ENCODE data around the gene WDR70. TPM values are rescaled to one million over a fixed set of nuclear protein-coding genes. Genes with fewer than 3 reads are reported as not detected.

WDR70 gene
- total and polyA plus RNA-seq, 4 donors = 4.0 to 17.7 (median 14.5) TPM

GRCh38 chr5:37730896-37731455 lies 351.9 kb downstream of the WDR70 start:
- Histone ChIP-seq H3K27ac (ENCODE audit: low read depth in 1 of 2, low read length in 2 of 2) (no peak overlapping the region), H3K4me3 (ENCODE audit: low read depth in 1 of 3, low read length in 3 of 3) (no peak overlapping the region), H3K9ac (ENCODE audit: low read depth in 1 of 2, low read length in 2 of 2) (no peak overlapping the region), H3K9me3 (ENCODE audit: control insufficient read depth in 4 of 4, low read length in 3 of 4) (no peaks in the 10 kb centered on the region), H3K36me3 (ENCODE audit: control insufficient read depth in 4 of 4, insufficient read depth in 3 of 4, low read depth in 1 of 4, low read length in 3 of 4) (peaks cover 3 to 13% (median 7%) of the 10 kb centered on the region in 4 donors), H3K4me1 (ENCODE audit: control insufficient read depth in 4 of 4, insufficient read depth in 4 of 4, low read length in 3 of 4) (no peaks in the 10 kb centered on the region), H3K27me3 (ENCODE audit: control insufficient read depth in 4 of 4, insufficient read depth in 4 of 4, low read length in 3 of 4) (no peaks in the 10 kb centered on the region)
- no peak for DNase-seq (ENCODE audit: low spot score)
- WGBS = 79% methylated on average over 3 of the region's 3 CpGs
- TF ChIP-seq CTCF (IDR thresholded peaks at IDR 0.05; ENCODE audit: low read depth, low read length, missing input control) (no peak), HNF4A (conservative IDR thresholded peaks at IDR 0.05) (no peak), MAX (IDR thresholded peaks at IDR 0.05) (no peak), TAF1 (conservative IDR thresholded peaks at IDR 0.05) (no peak), HNF4G (IDR thresholded peaks at IDR 0.05) (no peak), FOXA1 (IDR thresholded peaks at IDR 0.05) (no peak), ATF3 (IDR thresholded peaks at IDR 0.05) (no peak), GABPA (IDR thresholded peaks at IDR 0.05 in 1 of 2, conservative IDR thresholded peaks at IDR 0.05 in 1 of 2) (no peak), JUND (IDR thresholded peaks at IDR 0.05) (no peak), EGR1 (IDR thresholded peaks at IDR 0.05; ENCODE audit: low read depth in 2 of 2) (no peak), ZBTB33 (IDR thresholded peaks at IDR 0.05) (no peak), YY1 (IDR thresholded peaks at IDR 0.05) (no peak), SP1 (IDR thresholded peaks at IDR 0.05) (no peak), RXRA (IDR thresholded peaks at IDR 0.05) (no peak), REST (IDR thresholded peaks at IDR 0.05) (no peak), NR2F2 (IDR thresholded peaks at IDR 0.05) (no peak), FOXA2 (IDR thresholded peaks at IDR 0.05) (no peak)

Data from liver (tissue), 9 donors.